ENCODE results near the gene FBXO42. TPM values are rescaled to one million over a fixed set of nuclear protein-coding genes. Genes with fewer than 3 reads are reported as not detected.
A peak's percentile ranks its signal among the peaks of the same experiment; 100 is the strongest.
"Not testable (repeated sequence)": the region's sequence is repeated elsewhere in the genome, so short reads cannot be mapped to it uniquely, and the experiment has no call there.

Gene FBXO42
- total RNA-seq, 2 experiments from 2014 or later = 14.6 to 17.7 TPM

DNA sequence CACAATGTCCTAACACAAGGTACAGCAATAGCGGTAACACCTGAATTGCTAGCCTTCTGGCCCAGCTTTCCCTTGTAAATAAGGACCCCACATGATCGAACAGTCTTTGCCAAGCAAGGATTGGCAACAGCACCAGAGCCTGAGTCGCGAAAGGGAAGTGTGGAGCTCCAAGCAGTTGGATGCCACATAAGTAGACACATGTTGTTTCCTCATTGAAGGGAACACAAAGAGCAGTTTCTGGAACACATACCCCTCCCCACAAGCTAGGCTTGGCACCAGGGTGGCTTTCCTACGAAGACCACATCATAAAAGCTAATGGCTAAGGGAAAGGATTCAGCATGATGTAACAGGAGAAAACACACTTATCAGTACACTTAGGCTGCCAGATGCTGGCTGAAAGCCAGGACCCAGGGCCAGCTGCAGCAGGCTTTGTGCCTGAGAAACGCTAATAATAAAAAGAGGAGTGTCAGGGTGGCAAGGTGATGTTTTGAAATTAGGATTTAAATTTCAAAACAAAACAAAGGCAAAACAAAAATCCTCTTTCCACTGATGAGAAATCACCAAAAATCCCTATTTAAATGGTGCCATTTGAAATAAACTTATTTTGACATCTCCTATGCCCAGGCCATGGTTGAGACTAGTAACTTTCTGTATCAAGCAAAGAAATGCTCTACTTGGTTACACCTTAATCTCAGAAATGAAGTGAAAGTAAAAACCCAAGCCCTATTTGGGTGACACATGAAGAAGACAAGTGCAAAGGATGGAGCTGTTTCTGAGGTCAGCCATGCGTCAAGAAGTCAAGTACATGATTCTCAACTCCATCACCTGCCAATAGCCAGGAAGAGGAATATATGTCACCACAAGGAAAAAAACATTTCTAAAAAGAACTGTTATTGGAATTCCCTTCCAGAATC, 103.4 kb downstream of the FBXO42 start:
- Mint-ChIP-seq H3K27me3 (no peaks in the 10 kb centered on the region), H3K4me1 (peaks cover 29% of the 10 kb centered on the region), H3K4me3 (no peak overlapping the region), H3K9me3 (no peaks in the 10 kb centered on the region), H3K27ac (peak overlapping the region; percentile 72), H3K36me3 (peaks cover 7% of the 10 kb centered on the region)
- no peak for DNase-seq

DNA sequence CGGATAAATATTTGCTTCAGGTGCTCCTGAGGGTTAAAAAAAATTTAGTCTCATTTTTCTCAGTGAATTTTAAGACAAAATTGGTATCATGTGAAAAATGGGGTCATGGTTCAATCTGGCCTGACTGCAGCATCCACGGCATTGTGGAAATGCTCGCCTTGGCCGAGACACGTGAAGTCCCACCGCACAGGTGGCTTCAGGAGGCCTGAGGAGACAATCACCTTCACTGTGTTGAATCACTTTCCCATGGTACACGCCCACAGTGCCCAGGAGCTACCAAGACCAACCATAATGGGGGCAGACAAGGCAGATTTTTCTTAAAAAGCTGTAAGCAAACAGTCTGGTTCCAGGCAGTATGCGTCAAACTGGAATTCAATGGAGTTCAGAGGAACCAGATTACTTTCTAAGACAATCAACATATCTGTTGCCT, 104.3 kb downstream of the FBXO42 start:
- DNase-seq = no peak
- no peaks in the 10 kb centered on the region for H3K9me3 Mint-ChIP-seq
- H3K27ac Mint-ChIP-seq = peak overlapping the region; percentile 74
- H3K36me3 Mint-ChIP-seq = peaks cover 7% of the 10 kb centered on the region
- H3K27me3 Mint-ChIP-seq = no peaks in the 10 kb centered on the region
- H3K4me1 Mint-ChIP-seq = peaks cover 26% of the 10 kb centered on the region
- H3K4me3 Mint-ChIP-seq = no peak overlapping the region

- peaks cover 6% of the 10 kb centered on the region for H3K36me3 Mint-ChIP-seq
- DNase-seq = no peak
- H3K4me3 Mint-ChIP-seq = no peak overlapping the region
- H3K9me3 Mint-ChIP-seq = no peaks in the 10 kb centered on the region
- peak overlapping the region; percentile 74 for H3K27ac Mint-ChIP-seq
- H3K27me3 Mint-ChIP-seq = no peaks in the 10 kb centered on the region
- H3K4me1 Mint-ChIP-seq = peaks cover 26% of the 10 kb centered on the region
Observed at GRCh38 chr1:16247441-16247840, 104.8 kb downstream of the FBXO42 start.

- no peak overlapping the region for H3K4me3 Mint-ChIP-seq
- peaks cover 3% of the 10 kb centered on the region for H3K36me3 Mint-ChIP-seq
- no peak for DNase-seq
- H3K4me1 Mint-ChIP-seq = peaks cover 26% of the 10 kb centered on the region
- H3K9me3 Mint-ChIP-seq = no peaks in the 10 kb centered on the region
- H3K27ac Mint-ChIP-seq = peak overlapping the region; percentile 26
- no peaks in the 10 kb centered on the region for H3K27me3 Mint-ChIP-seq
Observed at GRCh38 chr1:16246961-16247360, 105.3 kb downstream of the FBXO42 start.

GRCh38 chr1:16246239-16246638, 106.0 kb downstream of the FBXO42 start:
- DNase-seq, H3K4me3 Mint-ChIP-seq, H3K27ac Mint-ChIP-seq, H3K36me3 Mint-ChIP-seq, H3K9me3 Mint-ChIP-seq, H3K27me3 Mint-ChIP-seq: not testable (repeated sequence)
- H3K4me1 Mint-ChIP-seq = peaks cover 26% of the 10 kb centered on the region

- Mint-ChIP-seq H3K27me3 (no peaks in the 10 kb centered on the region), H3K4me3 (no peak overlapping the region), H3K4me1 (peaks cover 23% of the 10 kb centered on the region), H3K27ac (no peak overlapping the region), H3K36me3 (peaks cover 3% of the 10 kb centered on the region), H3K9me3 (no peaks in the 10 kb centered on the region)
- DNase-seq = no peak
Observed at GRCh38 chr1:16245476-16246196, 106.6 kb downstream of the FBXO42 start.

DNA sequence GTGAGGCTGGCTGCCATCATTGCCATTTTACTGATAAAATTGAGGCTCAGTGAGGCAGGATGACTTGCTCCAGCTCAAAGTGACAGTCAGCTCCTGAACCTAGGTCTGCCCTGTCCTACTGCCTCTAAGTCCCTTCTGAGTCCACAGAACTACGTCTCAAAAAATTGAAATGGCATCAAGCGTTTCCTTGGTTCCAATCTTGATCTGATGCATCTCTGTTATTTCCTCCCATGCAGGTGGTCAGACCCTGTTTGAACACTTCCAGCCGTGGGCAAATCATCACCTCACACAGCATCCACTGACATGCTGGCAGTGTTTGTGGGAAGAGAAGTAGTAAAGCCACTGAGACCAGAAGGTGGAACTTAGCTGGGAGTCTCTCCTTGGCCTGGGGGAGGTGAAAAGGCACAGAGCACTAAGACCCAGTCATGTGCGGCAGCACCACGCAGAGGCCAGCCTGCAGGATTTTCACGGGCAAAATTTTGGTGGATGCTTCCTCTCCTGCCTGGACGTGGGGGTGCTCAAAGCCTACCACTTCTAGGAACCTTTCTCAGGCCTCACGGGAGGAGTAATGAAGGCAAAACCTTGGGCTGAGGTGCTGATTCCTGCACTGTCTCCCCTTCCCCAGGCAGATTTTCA, 107.5 kb downstream of the FBXO42 start:
- no peak overlapping the region for H3K27ac Mint-ChIP-seq
- no peaks in the 10 kb centered on the region for H3K27me3 Mint-ChIP-seq
- H3K36me3 Mint-ChIP-seq = peaks cover 2% of the 10 kb centered on the region
- DNase-seq = no peak
- H3K4me1 Mint-ChIP-seq = peaks cover 17% of the 10 kb centered on the region
- no peaks in the 10 kb centered on the region for H3K9me3 Mint-ChIP-seq
- H3K4me3 Mint-ChIP-seq = no peak overlapping the region

DNA sequence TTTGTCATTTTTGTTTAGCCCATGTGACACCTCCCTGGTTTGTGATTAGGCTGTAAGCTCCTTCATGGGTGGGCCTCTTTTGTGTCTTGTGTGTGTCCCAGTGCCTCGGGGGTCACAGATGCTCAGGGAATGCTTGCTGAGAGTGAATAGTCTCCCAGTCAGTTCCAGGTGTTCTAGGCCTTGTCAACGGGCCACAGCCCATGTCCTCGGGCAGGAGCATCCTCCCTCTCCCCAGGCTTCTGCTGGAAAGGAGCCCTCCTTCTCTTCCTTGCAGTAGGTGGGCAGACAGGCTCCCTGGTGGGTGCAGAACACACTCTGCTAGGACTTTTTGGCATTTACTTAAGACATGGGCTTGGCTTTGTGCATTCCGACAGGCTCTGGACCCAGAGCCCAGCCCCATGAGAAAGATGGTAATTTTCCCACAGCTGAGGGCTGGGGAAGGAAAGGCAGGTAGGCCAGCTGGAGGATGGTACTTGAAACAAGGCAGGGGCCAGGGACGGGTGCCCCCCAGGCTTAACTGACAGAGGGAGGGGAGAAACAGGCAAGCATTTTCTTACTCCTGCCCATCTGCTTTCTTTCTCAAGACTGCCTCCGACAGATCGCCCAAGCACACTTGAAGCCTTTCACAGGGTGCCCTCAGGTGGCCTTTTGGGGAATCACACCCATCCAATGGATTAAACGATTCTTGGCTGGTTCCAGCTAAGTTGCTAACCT, 108.2 kb downstream of the FBXO42 start:
- no peaks in the 10 kb centered on the region for H3K36me3 Mint-ChIP-seq
- H3K9me3 Mint-ChIP-seq = no peaks in the 10 kb centered on the region
- peaks cover 10% of the 10 kb centered on the region for H3K4me1 Mint-ChIP-seq
- H3K4me3 Mint-ChIP-seq = no peak overlapping the region
- H3K27me3 Mint-ChIP-seq = no peaks in the 10 kb centered on the region
- DNase-seq = peak; percentile 66
- H3K27ac Mint-ChIP-seq = no peak overlapping the region

DNA sequence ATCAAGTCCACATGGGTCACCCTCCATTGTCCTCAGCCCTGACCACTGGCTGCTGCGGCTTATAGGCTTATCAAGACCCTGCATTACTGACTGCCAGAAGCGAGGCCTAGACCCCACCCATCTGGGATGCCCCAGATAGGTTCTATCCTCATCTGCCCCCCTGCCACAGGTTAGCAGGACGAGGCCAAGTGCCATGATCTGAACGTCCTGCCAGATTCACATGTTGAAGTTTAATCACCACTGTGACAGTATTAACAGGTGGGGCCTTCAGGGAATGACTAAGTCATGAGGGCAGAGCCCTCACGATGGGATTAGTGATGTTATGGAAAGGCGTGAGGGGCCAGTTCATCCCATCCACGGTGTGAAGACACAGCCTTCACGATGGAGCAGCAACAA, 109.1 kb downstream of the FBXO42 start:
- Mint-ChIP-seq H3K36me3 (no peaks in the 10 kb centered on the region), H3K4me1 (peaks cover 3% of the 10 kb centered on the region), H3K27ac (no peak overlapping the region), H3K9me3 (no peaks in the 10 kb centered on the region), H3K27me3 (no peaks in the 10 kb centered on the region), H3K4me3 (no peak overlapping the region)
- no peak for DNase-seq

DNA sequence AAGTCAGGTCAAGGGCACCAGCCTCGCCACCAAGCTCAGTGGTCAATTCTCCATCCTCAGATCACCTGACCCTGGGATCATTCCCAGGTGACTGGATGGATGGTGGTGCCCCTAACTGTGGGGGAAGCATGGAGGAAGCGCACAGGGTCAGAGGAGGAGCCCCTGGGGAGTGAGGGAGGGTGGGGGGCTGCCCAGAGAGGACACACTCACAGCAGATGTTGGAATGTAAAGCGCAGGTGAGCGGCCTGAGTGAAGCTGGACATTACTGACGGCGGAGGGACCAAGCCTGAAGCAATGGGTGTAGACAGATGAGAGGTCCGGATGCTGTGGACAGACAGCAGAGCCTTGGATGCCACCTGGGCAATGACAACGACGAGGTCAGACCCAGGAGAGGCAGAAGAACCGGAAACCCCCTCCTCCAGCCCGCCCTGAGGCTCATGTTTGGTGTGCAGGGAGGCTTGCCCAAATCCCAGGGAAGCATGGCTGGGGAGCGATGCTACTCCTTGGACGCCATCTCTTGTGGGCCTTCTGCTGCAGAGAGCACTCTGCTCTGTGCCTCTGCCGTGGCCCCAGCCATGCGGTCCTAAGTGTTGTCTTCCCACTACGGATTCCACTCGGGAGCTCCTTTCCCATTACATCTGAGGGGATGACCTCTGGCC, 109.6 kb downstream of the FBXO42 start:
- peaks cover 3% of the 10 kb centered on the region for H3K4me1 Mint-ChIP-seq
- no peak overlapping the region for H3K4me3 Mint-ChIP-seq
- H3K9me3 Mint-ChIP-seq = no peaks in the 10 kb centered on the region
- DNase-seq = no peak
- no peaks in the 10 kb centered on the region for H3K27me3 Mint-ChIP-seq
- H3K36me3 Mint-ChIP-seq = no peaks in the 10 kb centered on the region
- no peak overlapping the region for H3K27ac Mint-ChIP-seq

DNA sequence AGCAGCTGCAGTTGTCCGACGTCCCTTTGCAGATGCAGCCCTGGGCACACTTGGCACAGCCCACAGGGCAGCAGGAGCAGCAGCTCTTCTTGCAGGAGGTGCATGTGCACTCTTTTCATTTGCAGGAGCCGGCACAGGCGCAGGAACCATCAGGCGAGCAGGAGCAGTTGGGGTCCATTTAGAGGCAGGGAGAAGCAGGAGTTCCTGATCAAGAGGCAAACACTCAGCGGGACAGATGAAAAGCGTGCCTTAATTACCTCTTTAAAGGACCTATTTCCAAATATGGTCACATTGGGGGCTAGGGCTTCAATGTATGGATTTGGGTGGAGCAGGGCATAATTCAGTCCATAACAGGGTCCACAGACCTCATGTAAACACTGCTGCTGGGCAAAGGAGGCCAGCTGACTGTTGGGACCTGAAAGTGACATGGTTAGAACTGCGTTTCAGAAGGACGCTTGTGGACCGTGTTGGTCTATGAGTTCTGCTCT, 111.0 kb downstream of the FBXO42 start:
- peaks cover 6% of the 10 kb centered on the region for H3K4me1 Mint-ChIP-seq
- H3K27ac Mint-ChIP-seq = no peak overlapping the region
- no peaks in the 10 kb centered on the region for H3K9me3 Mint-ChIP-seq
- no peak overlapping the region for H3K4me3 Mint-ChIP-seq
- DNase-seq = no peak
- no peaks in the 10 kb centered on the region for H3K36me3 Mint-ChIP-seq
- no peaks in the 10 kb centered on the region for H3K27me3 Mint-ChIP-seq

DNA sequence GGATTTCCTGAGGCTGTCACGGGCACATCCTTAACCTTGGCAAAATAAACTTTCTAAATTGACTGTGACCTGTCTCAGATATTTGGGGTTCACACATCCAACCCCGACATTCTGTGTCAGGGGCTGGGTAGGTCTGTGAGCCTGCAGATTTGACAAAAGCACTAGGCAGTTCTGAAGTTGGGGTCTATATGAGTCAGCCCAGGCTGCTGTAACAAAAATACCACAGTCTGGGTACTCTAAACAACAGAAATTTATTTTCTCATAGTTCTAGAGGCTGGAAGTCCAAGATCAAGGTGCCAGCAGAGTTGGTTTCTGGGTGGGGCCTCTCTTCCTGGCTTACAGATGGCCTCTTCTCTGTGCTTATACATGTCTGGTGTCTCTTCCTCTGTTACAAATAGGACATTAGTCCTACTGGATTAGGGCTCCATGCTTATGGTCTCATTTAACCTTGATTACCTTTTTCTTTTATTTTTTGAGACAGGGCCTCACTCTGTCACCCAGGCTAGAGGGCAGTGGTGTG, 112.2 kb downstream of the FBXO42 start:
- no peak for DNase-seq
- Mint-ChIP-seq H3K36me3 (no peaks in the 10 kb centered on the region), H3K4me3 (no peak overlapping the region), H3K9me3 (no peaks in the 10 kb centered on the region), H3K27ac (no peak overlapping the region), H3K27me3 (no peaks in the 10 kb centered on the region), H3K4me1 (peaks cover 10% of the 10 kb centered on the region)

DNA sequence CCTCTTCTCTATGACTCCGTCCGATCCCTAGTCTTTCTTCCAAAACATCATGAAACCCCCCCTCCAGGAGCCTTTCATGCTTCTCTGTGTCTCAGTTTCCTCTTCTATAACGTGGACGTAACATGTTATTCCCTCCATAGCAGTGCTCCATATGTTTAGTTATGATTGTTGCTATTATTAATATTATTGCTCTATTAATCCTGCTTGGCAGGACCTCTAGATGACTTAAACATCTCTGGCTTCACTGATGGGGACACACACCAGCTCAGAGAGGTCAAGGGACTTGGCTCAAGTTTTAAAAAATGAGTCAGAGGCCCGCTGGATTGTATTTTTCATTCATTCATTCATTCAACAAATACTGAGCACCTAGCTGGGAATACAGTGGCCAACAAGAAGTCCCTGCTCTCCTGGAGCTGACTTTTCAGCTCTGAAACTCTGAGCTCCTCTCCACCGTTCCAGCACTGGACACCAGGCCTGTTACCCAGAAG, 114.9 kb downstream of the FBXO42 start:
- no peaks in the 10 kb centered on the region for H3K27me3 Mint-ChIP-seq
- H3K4me3 Mint-ChIP-seq = peak overlapping the region; percentile 88
- no peaks in the 10 kb centered on the region for H3K9me3 Mint-ChIP-seq
- peak overlapping the region; percentile 92 for H3K27ac Mint-ChIP-seq
- H3K4me1 Mint-ChIP-seq = peaks cover 7% of the 10 kb centered on the region
- H3K36me3 Mint-ChIP-seq = no peaks in the 10 kb centered on the region
- DNase-seq = no peak
